Stimulated activated CD4-positive, alpha-beta T cell treated with anti-CD3 and anti-CD28 coated beads, Interleukin-12 subunit alpha, Interleukin-12 subunit beta, amount 100 ng/mL, for 24 hours (primary cell): ENCODE measurements around the gene TMEM33.
A peak's percentile ranks its signal among the peaks of the same experiment; 100 is the strongest.

Source experiments
- DNase-seq, 2 experiments: peaks; one replicate each; pipeline ENCODE4 v3.0.0-alpha.2; 2020; ENCODE audit warnings: low read depth in 2 of 2

Gene TMEM33

GRCh38 chr4:41939016-41939626, 3.9 kb downstream of the TMEM33 start:
- DNase-seq: no peak

- no peak for DNase-seq
Observed at GRCh38 chr4:41940834-41941233, 5.6 kb downstream of the TMEM33 start.

GRCh38 chr4:41943506-41943905, 8.3 kb downstream of the TMEM33 start:
- DNase-seq: no peak

GRCh38 chr4:41944089-41944488, 8.9 kb downstream of the TMEM33 start:
- DNase-seq: no peak

GRCh38 chr4:41949531-41949930, 14.3 kb downstream of the TMEM33 start:
- no peak for DNase-seq

- no peak for DNase-seq
Observed at GRCh38 chr4:41957634-41958033, 22.4 kb downstream of the TMEM33 start.

- no peak for DNase-seq
Observed at GRCh38 chr4:41963105-41963504, 27.9 kb downstream of the TMEM33 start.

- no peak for DNase-seq
Observed at GRCh38 chr4:41964401-41964800, 29.2 kb downstream of the TMEM33 start.

GRCh38 chr4:41967392-41967791, 32.2 kb downstream of the TMEM33 start:
- DNase-seq: no peak

GRCh38 chr4:41969671-41970070, 34.4 kb downstream of the TMEM33 start:
- no peak for DNase-seq

GRCh38 chr4:41975341-41975740, 40.1 kb downstream of the TMEM33 start:
- DNase-seq: no peak

GRCh38 chr4:41976775-41977516, 41.7 kb downstream of the TMEM33 start:
- DNase-seq: no peak

- DNase-seq: no peak
Observed at GRCh38 chr4:41977709-41978108, 42.5 kb downstream of the TMEM33 start.

- no peak for DNase-seq
Observed at GRCh38 chr4:41981456-41981855, 46.2 kb downstream of the TMEM33 start, which contains the start of gene DCAF4L1. TSS of gene DCAF4L1 (plus strand) at chr4:41981756. CDS start at chr4:41981793, 37 bp downstream.

GRCh38 chr4:41982716-41983115, 47.5 kb downstream of the TMEM33 start:
- DNase-seq: no peak

GRCh38 chr4:41985151-41985550, 49.9 kb downstream of the TMEM33 start:
- no peak for DNase-seq

- DNase-seq: no peak
Observed at GRCh38 chr4:41989994-41990364, 54.8 kb downstream of the TMEM33 start.

- peak; percentile 85 to 88 for DNase-seq
Observed at GRCh38 chr4:41990365-41991111, 55.3 kb downstream of the TMEM33 start, which contains the start of gene SLC30A9. TSS of gene SLC30A9 (plus strand) at chr4:41990530. CDS start at chr4:41990652, 122 bp downstream.

- no peak for DNase-seq
Observed at GRCh38 chr4:41991916-41992767, 56.9 kb downstream of the TMEM33 start.

GRCh38 chr4:41992967-41993857, 58.0 kb downstream of the TMEM33 start:
- no peak for DNase-seq
